Activated T-cell treated with anti-CD3 and anti-CD28 coated beads, Interleukin-2, amount 50 U/mL, for 24 hours (primary cell): Measurements from ENCODE around the gene R3HDM2.
A peak's percentile ranks its signal among the peaks of the same experiment; 100 is the strongest.

Experiments
- DNase-seq: peaks from one replicate; pipeline ENCODE4 v3.0.0-alpha.2; 2020
- H3K27ac Mint-ChIP-seq: 2 replicates; pipeline ENCODE4 v1.8.0; 2020; ENCODE audit warnings: mild to moderate bottlenecking, mixed read lengths
- H3K27me3 Mint-ChIP-seq: 2 replicates; pipeline ENCODE4 v1.8.0; 2020; ENCODE audit warnings: mixed read lengths
- H3K36me3 Mint-ChIP-seq: 2 replicates; pipeline ENCODE4 v1.8.0; 2020; ENCODE audit warnings: low read depth, mixed read lengths
- H3K4me1 Mint-ChIP-seq: 2 replicates; pipeline ENCODE4 v1.8.0; 2020; ENCODE audit warnings: low read depth, mixed read lengths
- H3K4me3 Mint-ChIP-seq: 2 replicates; pipeline ENCODE4 v1.8.0; 2020; ENCODE audit warnings: mild to moderate bottlenecking, moderate library complexity, mixed read lengths
- H3K9me3 Mint-ChIP-seq: 2 replicates; pipeline ENCODE4 v1.8.0; 2020; ENCODE audit warnings: mixed read lengths

The R3HDM2 gene

DNA sequence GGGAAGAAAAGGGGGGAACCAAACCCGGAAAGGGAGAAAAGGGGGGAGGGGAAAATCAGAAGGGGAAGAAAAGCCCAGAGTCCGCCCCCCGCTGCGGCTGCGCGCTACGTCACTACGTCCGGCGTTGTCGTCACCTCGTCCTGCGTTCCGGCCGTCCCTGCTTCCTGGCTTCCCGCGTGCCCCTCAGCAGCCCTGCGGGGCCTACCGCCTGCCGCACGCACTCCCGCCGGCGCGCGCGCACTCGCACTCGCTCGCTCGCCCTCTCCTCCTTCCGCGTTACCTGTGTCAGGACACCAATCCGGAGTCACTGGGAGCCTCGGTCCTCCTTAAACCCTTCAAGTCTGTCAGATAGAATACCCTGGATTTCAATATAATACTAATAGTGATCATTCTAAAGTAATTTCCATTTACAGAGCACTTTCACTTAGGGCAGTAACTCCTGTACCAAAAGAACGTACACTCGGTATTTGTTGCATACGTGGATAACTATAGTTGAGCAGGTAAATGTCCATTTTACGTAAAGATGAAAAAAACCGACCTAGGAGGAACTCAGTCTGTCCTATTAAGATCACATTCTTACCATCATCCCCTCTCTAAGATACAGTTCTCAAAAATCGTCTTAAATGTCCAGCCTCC lies at the start of gene R3HDM2:
Gene R3HDM2 (minus strand): TSS at position 113 of the 636 bp plus-strand sequence. CDS start 120,615 bp downstream, outside the sequence.
- H3K27ac Mint-ChIP-seq: peak within 1 kb of the TSS; percentile 98
- no peaks in the 10 kb centered on the region for H3K27me3 Mint-ChIP-seq
- H3K36me3 Mint-ChIP-seq: peaks cover 22% of the 10 kb centered on the region
- no peaks in the 10 kb centered on the region for H3K9me3 Mint-ChIP-seq
- DNase-seq: peak; percentile 98
- peak within 1 kb of the TSS; percentile 92 for H3K4me3 Mint-ChIP-seq
- peaks cover 43% of the 10 kb centered on the region for H3K4me1 Mint-ChIP-seq

GRCh38 chr12:57479376-57480115 lies 48.7 kb upstream of the R3HDM2 start, which contains the start of gene ARHGAP9:
Gene ARHGAP9 (minus strand): TSS chr12:57479866. CDS start chr12:57479406, 460 bp downstream.
- peak within 1 kb of the TSS; percentile 91 for H3K4me3 Mint-ChIP-seq
- H3K4me1 Mint-ChIP-seq: peaks cover 67% of the 10 kb centered on the region
- DNase-seq: peak; percentile 68
- H3K9me3 Mint-ChIP-seq: no peaks in the 10 kb centered on the region
- H3K27ac Mint-ChIP-seq: peak within 1 kb of the TSS; percentile 99
- no peaks in the 10 kb centered on the region for H3K27me3 Mint-ChIP-seq
- H3K36me3 Mint-ChIP-seq: peaks cover 50% of the 10 kb centered on the region

DNA sequence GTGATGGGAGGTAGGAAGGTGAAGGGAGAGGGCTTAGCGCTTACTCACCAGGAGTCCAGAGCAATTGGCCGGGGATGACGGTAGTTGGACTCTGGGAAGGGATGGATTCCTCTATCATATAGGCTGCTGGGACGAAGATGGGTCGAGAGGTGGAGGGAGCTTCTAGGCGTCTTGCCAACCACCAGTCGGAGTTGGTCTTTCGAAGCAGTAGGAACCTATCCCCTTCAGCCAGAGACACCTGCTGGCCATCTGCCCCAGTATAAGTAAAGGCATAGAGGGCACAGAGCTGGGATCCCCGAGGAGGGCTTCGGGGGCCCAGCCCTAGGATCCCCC lies 48.2 kb upstream of the R3HDM2 start:
- Mint-ChIP-seq H3K27me3 (no peaks in the 10 kb centered on the region), H3K9me3 (no peaks in the 10 kb centered on the region), H3K4me3 (peak overlapping the region; percentile 91), H3K27ac (peak overlapping the region; percentile 99), H3K4me1 (peaks cover 73% of the 10 kb centered on the region), H3K36me3 (peaks cover 56% of the 10 kb centered on the region)
- no peak for DNase-seq

DNA sequence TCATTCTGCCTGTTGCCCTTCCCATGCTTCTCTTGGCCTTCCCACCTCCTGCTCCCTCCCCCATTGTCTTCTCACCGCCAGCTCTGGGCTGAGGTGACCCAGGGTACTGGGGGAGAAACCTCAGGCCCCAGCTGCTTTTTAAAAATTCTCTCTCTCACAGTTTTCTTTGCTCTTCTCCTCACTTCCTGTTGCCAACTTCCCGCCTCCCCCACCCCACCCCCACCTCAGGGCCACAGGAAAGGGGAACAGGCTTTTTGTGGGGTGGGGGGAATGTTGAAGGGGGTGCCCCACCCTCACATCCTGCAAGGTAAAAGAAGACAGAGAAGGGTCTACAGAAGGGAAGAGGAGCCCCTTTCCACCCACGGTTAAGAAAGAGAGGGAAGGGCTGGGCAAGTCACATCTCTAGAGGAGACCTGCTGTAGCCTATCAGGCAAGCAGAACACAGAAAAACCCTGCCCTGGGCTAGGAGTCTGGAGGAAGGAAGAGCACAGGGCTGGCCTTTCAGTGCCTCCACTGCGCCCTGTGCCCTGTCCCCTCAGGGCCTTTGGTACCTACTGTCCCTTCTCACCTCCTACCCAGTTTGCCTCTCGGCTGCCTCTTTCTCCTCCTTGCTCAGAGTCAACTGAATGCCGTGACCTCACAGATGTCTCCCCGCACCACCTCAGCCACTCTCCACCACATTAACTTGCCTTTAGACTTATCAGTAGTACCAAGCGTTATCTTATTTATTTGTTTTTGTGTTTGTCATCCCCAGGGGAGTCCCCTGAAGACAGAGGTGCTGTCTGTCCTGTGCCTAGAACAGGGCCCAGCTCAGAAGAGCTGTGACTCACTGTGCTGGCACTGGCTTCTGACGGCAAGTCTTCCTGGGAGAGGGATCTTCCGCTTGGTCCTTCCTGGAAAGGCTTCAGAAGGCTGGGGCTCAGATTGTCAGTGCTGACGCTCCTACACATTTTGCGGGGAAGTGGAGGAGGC lies 47.2 kb upstream of the R3HDM2 start:
- Mint-ChIP-seq H3K27ac (peak overlapping the region; percentile 99), H3K4me3 (peak overlapping the region; percentile 91), H3K36me3 (peaks cover 63% of the 10 kb centered on the region), H3K4me1 (peaks cover 74% of the 10 kb centered on the region), H3K27me3 (no peaks in the 10 kb centered on the region), H3K9me3 (no peaks in the 10 kb centered on the region)
- DNase-seq: peak; percentile 72

DNA sequence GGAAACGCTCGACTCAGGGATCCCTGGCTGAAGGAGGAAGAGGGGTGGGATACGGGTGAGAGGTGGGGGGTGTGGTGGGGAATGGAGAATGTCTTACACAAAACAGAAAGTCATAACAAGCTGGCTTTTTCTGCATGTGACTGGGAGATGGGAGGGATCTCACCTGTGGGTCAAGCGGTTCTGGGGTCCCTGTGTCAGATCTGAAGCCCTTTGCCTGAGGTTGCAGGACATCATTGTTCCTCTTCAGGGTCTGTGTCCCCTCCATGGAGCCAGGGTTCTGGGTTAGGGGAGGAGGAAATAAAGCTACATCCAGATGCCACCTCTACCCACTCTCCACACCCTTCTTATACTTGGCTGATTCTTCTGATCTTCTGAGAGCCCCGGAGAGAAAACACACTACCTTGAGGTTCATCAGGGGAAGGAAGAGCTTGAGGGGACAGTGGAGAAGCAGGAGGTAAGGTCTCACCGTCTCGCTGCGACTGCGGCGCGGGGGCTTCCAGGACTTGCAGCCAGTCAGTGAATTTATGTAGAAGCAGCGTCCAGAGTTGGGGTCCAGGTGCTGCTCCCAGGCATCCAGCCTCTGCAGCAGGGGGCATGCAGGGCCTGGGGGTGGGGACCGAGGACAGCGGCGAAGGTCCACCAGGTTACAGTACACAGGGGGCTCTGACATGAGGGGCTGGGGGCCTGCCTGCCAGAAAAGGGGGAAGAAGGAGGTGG lies 46.3 kb upstream of the R3HDM2 start:
- H3K27me3 Mint-ChIP-seq: no peaks in the 10 kb centered on the region
- peak; percentile 56 for DNase-seq
- H3K27ac Mint-ChIP-seq: peak overlapping the region; percentile 99
- H3K9me3 Mint-ChIP-seq: no peaks in the 10 kb centered on the region
- H3K4me3 Mint-ChIP-seq: peak overlapping the region; percentile 91
- H3K36me3 Mint-ChIP-seq: peaks cover 71% of the 10 kb centered on the region
- peaks cover 80% of the 10 kb centered on the region for H3K4me1 Mint-ChIP-seq

GRCh38 chr12:57476162-57476992 lies 45.5 kb upstream of the R3HDM2 start:
- H3K4me1 Mint-ChIP-seq: peaks cover 80% of the 10 kb centered on the region
- DNase-seq: peak; percentile 87

DNA sequence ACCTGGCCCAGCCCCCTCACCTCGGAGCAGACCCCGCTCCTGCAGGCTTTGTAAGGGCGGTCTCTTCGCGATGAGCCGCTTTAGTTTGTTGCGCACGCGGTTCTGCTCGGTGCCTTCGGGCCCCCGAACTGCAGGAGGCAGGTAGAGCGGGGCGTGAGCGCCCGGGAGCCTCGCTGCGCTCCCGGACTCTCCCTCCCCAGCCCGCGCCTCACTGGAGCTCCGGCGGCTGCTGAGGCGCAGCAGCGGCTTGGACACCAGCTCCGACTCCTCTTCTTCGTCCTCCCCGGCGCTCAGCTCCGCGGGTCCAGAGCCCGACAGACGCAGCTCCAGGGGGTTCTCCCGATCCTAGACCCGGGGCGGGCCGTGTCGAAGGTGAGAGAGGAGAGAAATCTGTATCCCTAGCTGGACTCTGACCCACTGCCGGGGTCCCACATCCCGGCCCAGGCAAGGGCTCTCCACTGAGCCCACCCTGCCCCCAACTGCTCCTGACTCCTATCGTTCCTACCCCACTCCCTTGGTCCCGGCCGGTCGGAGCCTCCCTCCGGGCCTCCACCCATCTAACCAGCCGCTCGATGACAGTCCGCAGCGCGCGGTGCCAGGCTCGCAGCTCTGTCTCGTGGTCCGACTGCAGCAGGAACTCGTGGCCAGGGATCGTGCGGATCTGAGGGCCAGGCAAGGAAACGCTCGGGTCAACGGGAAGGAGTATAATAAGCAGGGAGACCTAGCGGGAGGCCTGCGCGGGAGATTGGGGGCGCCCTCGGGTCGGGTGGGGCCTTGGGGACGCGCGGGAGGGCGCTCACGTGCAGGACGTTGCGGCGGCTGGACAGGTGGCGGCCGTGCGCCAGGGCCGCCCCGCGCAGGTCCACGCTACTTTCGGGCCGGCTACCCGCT lies 44.7 kb upstream of the R3HDM2 start:
- Mint-ChIP-seq H3K36me3 (peaks cover 81% of the 10 kb centered on the region), H3K4me3 (peak overlapping the region; percentile 91), H3K4me1 (peaks cover 74% of the 10 kb centered on the region), H3K9me3 (no peaks in the 10 kb centered on the region), H3K27ac (peak overlapping the region; percentile 99), H3K27me3 (no peaks in the 10 kb centered on the region)
- DNase-seq: no peak

More at GRCh38 chr12:57476162-57476992, 45.5 kb upstream of the R3HDM2 start:
- H3K27ac Mint-ChIP-seq: peak overlapping the region; percentile 99
- no peaks in the 10 kb centered on the region for H3K9me3 Mint-ChIP-seq
- peak overlapping the region; percentile 91 for H3K4me3 Mint-ChIP-seq
- peaks cover 75% of the 10 kb centered on the region for H3K36me3 Mint-ChIP-seq
- H3K27me3 Mint-ChIP-seq: no peaks in the 10 kb centered on the region

GRCh38 chr12:57474862-57475261 lies 44.0 kb upstream of the R3HDM2 start:
- Mint-ChIP-seq H3K36me3 (peaks cover 81% of the 10 kb centered on the region), H3K27me3 (no peaks in the 10 kb centered on the region), H3K4me1 (peaks cover 68% of the 10 kb centered on the region)

DNA sequence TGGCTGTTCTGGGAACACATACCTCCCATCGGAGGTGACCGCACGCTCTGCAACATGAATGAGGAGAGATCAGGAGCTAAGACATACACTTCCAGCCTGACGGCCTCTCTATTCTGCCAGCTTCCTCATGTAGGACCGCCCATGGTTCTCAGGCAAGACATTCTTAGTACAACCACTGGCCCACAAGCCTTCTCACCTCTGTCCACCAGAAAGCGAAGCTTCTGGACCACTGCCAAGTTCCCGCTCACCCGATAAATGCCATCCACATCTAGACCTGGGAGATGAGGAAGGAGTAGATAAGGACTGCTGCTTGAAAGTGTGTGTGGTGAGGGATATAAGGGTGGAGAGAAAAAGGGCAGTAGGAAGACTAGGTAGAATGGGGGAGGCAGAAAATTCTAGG lies 43.6 kb upstream of the R3HDM2 start:
- H3K36me3 Mint-ChIP-seq: peaks cover 81% of the 10 kb centered on the region
- peaks cover 63% of the 10 kb centered on the region for H3K4me1 Mint-ChIP-seq
- no peak for DNase-seq
- H3K9me3 Mint-ChIP-seq: no peaks in the 10 kb centered on the region
- H3K4me3 Mint-ChIP-seq: peak overlapping the region; percentile 30
- peak overlapping the region; percentile 27 for H3K27ac Mint-ChIP-seq
- no peaks in the 10 kb centered on the region for H3K27me3 Mint-ChIP-seq

More at GRCh38 chr12:57474862-57475261, 44.0 kb upstream of the R3HDM2 start:
- Mint-ChIP-seq H3K27ac (peak overlapping the region; percentile 27), H3K9me3 (no peaks in the 10 kb centered on the region), H3K4me3 (peak overlapping the region; percentile 30)
- DNase-seq: no peak

GRCh38 chr12:57473886-57474285 lies 43.0 kb upstream of the R3HDM2 start:
- Mint-ChIP-seq H3K9me3 (no peaks in the 10 kb centered on the region), H3K36me3 (peaks cover 87% of the 10 kb centered on the region), H3K27me3 (no peaks in the 10 kb centered on the region), H3K4me3 (peak overlapping the region; percentile 30), H3K4me1 (peaks cover 58% of the 10 kb centered on the region), H3K27ac (peak overlapping the region; percentile 27)
- no peak for DNase-seq

DNA sequence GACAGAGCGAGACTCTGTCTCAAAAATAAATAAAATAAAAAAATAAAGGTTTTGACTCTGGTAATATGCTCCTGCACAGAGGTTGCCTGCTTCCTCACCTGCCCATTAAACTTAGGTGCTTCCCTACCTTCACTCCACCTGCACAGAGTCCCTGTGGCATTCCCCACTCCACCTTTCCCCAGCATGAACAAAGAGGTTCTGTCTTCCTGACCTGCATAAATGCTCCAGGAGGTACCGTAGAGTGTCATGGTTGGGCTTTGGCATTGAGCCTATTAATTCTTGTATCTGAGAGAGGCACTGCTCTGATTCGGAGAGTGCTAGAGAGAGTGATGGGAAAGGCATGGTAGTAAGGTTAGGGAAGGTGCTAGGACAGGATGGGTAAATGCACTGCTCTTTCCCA lies 42.5 kb upstream of the R3HDM2 start:
- H3K27me3 Mint-ChIP-seq: no peaks in the 10 kb centered on the region
- H3K4me1 Mint-ChIP-seq: peaks cover 53% of the 10 kb centered on the region
- H3K9me3 Mint-ChIP-seq: no peaks in the 10 kb centered on the region
- peaks cover 86% of the 10 kb centered on the region for H3K36me3 Mint-ChIP-seq
- no peak for DNase-seq
- H3K4me3 Mint-ChIP-seq: no peak overlapping the region
- no peak overlapping the region for H3K27ac Mint-ChIP-seq

- H3K27me3 Mint-ChIP-seq: no peaks in the 10 kb centered on the region
- H3K9me3 Mint-ChIP-seq: no peaks in the 10 kb centered on the region
- peak overlapping the region; percentile 72 for H3K27ac Mint-ChIP-seq
- no peak overlapping the region for H3K4me3 Mint-ChIP-seq
- no peak for DNase-seq
- H3K36me3 Mint-ChIP-seq: peaks cover 87% of the 10 kb centered on the region
- peaks cover 45% of the 10 kb centered on the region for H3K4me1 Mint-ChIP-seq
Measured at GRCh38 chr12:57472391-57472790, 41.5 kb upstream of the R3HDM2 start.
